ENCODE results near the gene CACNA1G. TPM values are rescaled to one million over a fixed set of nuclear protein-coding genes. Genes with fewer than 3 reads are reported as not detected.

The CACNA1G gene
- total and polyA plus RNA-seq, 2 donors (not counting 3 experiments of a cell fraction or from before 2014, with no cell fraction given), result not detected

GRCh38 chr17:50548831-50549230, 11.7 kb upstream of the CACNA1G start:
- H3K4me2 ChIP-seq (ENCODE audit: insufficient read depth, low read length), result no peak overlapping the region
- ChIA-PET POLR2A (no interaction called here), CTCF (interaction anchor here (0.6 to 8.4 kb wide), 6 partner anchors 14 to 169 kb away, joined by 4 to 398 read pairs (median 22); no protein-coding TSS in a partner anchor)

More at GRCh38 chr17:50548831-50549230, 11.7 kb upstream of the CACNA1G start:
- Histone ChIP-seq H3K4me3 (replicated peaks in 1 of 3; ENCODE audit: insufficient read depth in 1 of 3, low read depth in 1 of 3, low read length in 3 of 3) (no peak overlapping the region), H3K9ac (replicated peaks; ENCODE audit: extremely low read depth, insufficient read depth, low read length) (no peak overlapping the region), H3K9me3 (replicated peaks; ENCODE audit: control insufficient read depth, insufficient read depth, low read length) (no peaks in the 10 kb centered on the region), H3K27me3 (ENCODE audit: control insufficient read depth in 2 of 2, insufficient read depth in 2 of 2, low read length in 2 of 2) (no peaks in the 10 kb centered on the region), H3K79me2 (ENCODE audit: control insufficient read depth, insufficient read depth, low read length) (no peaks in the 10 kb centered on the region), H3K36me3 (ENCODE audit: control insufficient read depth in 2 of 2, extremely low read depth in 1 of 2, insufficient read depth in 2 of 2, low read length in 2 of 2) (peaks cover 0 to 2% of the 10 kb centered on the region in 2 experiments), H2AFZ (ENCODE audit: low read depth, low read length) (no peak overlapping the region), H3K27ac (ENCODE audit: insufficient read depth, low read depth, low read length) (no peak overlapping the region), H4K20me1 (replicated peaks; ENCODE audit: control insufficient read depth, extremely low read depth, insufficient read depth, low read length) (no peaks in the 10 kb centered on the region), H3K9me1 (replicated peaks; ENCODE audit: control insufficient read depth, extremely low read depth, insufficient read depth, low read length) (no peaks in the 10 kb centered on the region), H3K4me1 (ENCODE audit: control insufficient read depth, extremely low read depth, insufficient read depth, low read length) (peaks cover 7% of the 10 kb centered on the region)
- no TSS peak for BruUV-seq (replicated peaks)
- FAIRE-seq (no peak), DNase-seq (ENCODE audit: low read depth, low spot score) (no peak)
- dilution Hi-C loops (cut with MboI; ENCODE audit: extremely low pct_ligation_motif_present, low sequenced_read_pairs), result no loop called here
- intact Hi-C loops (cut with micrococcal nuclease), result loop anchor here (5.0 to 10.0 kb wide), 2 partner anchors 408 to 606 kb away; partner anchors contain the start of gene NME1
- TF ChIP-seq JUN (IDR thresholded peaks at IDR 0.05; ENCODE audit: borderline replicate concordance, insufficient read depth, insufficient read length, low read depth) (no peak), POLR2AphosphoS5 (IDR thresholded peaks at IDR 0.05; ENCODE audit: insufficient read depth, low read depth, low read length) (no peak), POLR2A (IDR thresholded peaks at IDR 0.05; ENCODE audit: low read depth, low read length) (no peak), GATA2 (IDR thresholded peaks at IDR 0.05; ENCODE audit: insufficient read depth, insufficient read length, low read depth, low read length) (no peak), EZH2 (IDR thresholded peaks at IDR 0.05; ENCODE audit: borderline replicate concordance, low read depth, low read length, severe bottlenecking) (no peak), FOS (IDR thresholded peaks at IDR 0.05; ENCODE audit: borderline replicate concordance, insufficient read depth, low read length) (no peak), CTCF (IDR thresholded peaks at IDR 0.05; ENCODE audit: extremely low read depth in 1 of 2, insufficient read depth in 1 of 2, low read depth in 1 of 2, low read length in 2 of 2) (no peak), MAX (IDR thresholded peaks at IDR 0.05; ENCODE audit: insufficient read depth, insufficient read length) (no peak), MYC (IDR thresholded peaks at IDR 0.05; ENCODE audit: low read depth, low read length) (no peak)

Data from endothelial cell of umbilical vein (primary cell).